Sigmoid colon (tissue), 4 donors: Measurements from ENCODE around the gene CPXM2.

Experiments used
- EP300 ChIP-seq, 4 donors: sonication (generic); formaldehyde crosslinking; IDR thresholded peaks; one replicate each; pipeline ENCODE4 v1.6.1; 2017; ENCODE audit warnings: antibody characterized with exemption in 4 of 4
- POLR2A ChIP-seq, 2 donors: fragments of 450-650 bp; IDR thresholded peaks; one replicate each; pipeline ENCODE4 v1.6.1; 2016; ENCODE audit warnings: antibody characterized with exemption in 2 of 2, mild to moderate bottlenecking in 2 of 2, moderate library complexity in 2 of 2
- POLR2AphosphoS5 ChIP-seq, 4 donors: sonication (generic); formaldehyde crosslinking; IDR thresholded peaks; one replicate each; pipeline ENCODE4 v1.6.1; 2017; ENCODE audit warnings: antibody characterized with exemption in 4 of 4
- TF ChIP-seq, protein P1 (sequence below), 4 experiments: fragments of 450-650 bp in 3 of 4; fragments of 200-600 bp in 1 of 4; IDR thresholded peaks; one replicate each; pipeline ENCODE4 v1.5.1; 2016 to 2019; ENCODE audit warnings: antibody characterized with exemption in 4 of 4, mild to moderate bottlenecking in 3 of 4, moderate library complexity in 2 of 4

DNA sequence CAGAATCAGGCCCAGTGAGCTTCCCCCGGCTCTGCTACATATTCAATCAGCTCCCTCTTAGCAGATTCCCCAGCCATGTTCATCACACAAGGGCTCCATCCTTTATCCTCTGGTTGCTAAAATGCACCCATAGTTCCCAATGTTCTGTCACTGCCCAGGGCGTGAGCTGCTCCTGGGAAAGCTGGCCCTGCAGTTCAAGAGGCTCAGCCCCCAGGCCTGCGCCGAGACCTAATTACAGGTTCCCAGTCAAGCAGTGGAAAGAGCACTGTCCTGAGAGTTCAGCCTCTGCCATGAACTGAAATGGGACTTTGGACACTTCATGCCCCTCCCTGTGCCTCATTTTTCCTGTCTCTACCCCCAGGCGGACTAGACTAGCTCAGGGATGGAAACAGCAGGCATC is 149.9 kb downstream of the CPXM2 start:
- TF ChIP-seq POLR2A (IDR thresholded peaks at IDR 0.05) (no peak), POLR2AphosphoS5 (IDR thresholded peaks at IDR 0.05) (no peak), EP300 (IDR thresholded peaks at IDR 0.05) (no peak)
- TF ChIP-seq, protein P1, sequence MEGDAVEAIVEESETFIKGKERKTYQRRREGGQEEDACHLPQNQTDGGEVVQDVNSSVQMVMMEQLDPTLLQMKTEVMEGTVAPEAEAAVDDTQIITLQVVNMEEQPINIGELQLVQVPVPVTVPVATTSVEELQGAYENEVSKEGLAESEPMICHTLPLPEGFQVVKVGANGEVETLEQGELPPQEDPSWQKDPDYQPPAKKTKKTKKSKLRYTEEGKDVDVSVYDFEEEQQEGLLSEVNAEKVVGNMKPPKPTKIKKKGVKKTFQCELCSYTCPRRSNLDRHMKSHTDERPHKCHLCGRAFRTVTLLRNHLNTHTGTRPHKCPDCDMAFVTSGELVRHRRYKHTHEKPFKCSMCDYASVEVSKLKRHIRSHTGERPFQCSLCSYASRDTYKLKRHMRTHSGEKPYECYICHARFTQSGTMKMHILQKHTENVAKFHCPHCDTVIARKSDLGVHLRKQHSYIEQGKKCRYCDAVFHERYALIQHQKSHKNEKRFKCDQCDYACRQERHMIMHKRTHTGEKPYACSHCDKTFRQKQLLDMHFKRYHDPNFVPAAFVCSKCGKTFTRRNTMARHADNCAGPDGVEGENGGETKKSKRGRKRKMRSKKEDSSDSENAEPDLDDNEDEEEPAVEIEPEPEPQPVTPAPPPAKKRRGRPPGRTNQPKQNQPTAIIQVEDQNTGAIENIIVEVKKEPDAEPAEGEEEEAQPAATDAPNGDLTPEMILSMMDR (IDR thresholded peaks at IDR 0.05), result no peak
